Stimulated activated naive CD4-positive, alpha-beta T cell (primary cell): ENCODE results near the gene CORO2B.

Experiments used
- DNase-seq, 6 experiments: peaks; one replicate each; lab custom pipeline; 2025; lab: John Stamatoyannopoulos, UW

CORO2B gene

DNA sequence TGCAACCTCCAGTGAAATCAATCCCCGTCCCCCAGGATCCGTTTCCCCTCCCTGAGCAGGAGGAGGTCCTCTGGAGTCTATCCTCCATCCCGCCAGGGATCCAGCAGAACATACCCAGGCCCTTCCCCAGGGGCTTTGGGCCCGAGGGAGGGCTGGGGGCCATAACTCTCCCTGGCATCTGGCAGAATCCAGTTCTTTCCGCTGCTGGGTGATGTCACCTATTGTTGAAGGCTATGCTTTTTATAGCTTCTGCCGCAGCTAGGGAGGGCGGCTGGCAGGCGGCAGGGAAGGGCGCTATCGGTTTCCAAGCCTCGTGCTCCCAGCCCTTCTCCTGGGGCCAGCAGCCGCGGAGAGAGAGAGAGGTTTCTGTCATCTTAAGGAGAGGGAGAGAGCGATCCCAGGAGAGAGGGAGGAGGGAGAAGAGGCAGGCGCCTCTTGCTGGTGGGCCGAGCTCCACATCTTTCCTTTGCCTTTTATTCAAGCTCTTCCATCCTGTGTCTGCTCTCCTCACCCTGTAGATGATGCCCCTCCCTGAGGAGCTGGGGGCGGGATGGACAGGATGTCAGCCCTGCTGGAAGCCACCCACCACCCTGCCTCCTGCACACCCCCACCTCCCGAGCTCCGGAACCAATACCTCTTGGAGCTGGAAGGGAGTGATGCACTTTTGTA, 121.8 kb downstream of the CORO2B start:
- DNase-seq = no peak

- no peak for DNase-seq
Observed at GRCh38 chr15:68701886-68702285, 123.1 kb downstream of the CORO2B start.

- no peak for DNase-seq
Observed at GRCh38 chr15:68704496-68705021, 125.8 kb downstream of the CORO2B start.

DNA sequence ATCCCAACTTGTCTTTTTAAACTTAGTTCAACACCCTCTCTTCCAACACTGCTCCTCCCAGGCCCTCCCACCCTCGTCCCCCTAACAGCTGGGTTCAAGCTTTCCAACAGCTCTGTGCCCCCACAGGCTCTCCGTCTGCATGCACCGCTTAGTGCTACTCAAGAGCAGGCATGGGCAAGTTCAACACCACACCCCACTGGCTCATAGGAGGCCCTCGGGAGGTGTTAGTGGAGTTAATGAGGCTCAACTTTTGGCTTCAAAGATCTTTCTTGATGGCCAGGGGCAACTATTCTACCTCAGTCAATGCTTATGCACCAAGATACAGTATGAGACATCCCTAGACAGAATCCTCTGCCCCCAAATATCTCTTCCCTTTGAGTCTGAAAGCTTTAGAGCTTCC, 127.5 kb downstream of the CORO2B start:
- DNase-seq = no peak

GRCh38 chr15:68706931-68707330, 128.1 kb downstream of the CORO2B start:
- no peak for DNase-seq

GRCh38 chr15:68707386-68707785, 128.6 kb downstream of the CORO2B start:
- DNase-seq = no peak

DNA sequence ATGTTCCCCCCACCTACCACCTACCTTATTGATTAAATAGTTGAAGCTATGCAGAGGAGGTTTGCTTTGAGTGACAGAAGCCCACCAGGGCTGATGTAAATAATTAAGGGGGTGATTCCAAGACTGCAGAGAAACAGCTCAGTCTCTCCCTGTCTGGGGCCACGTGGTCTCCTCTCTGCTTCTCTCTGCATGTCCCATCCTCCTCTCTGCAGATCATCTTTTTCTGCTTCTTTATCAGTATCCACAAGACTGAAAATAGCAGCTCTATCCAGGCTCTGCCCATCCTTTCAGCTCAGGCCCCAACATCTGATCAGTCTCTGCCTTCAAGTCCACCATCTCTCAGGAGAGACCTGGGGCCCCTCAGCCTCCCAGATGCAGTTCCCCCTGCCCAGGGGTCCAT, 131.1 kb downstream of the CORO2B start:
- DNase-seq = no peak

GRCh38 chr15:68710536-68710935, 131.7 kb downstream of the CORO2B start:
- no peak for DNase-seq

- no peak for DNase-seq
Observed at GRCh38 chr15:68711406-68711805, 132.6 kb downstream of the CORO2B start.

- DNase-seq = no peak
Observed at GRCh38 chr15:68712886-68713285, 134.1 kb downstream of the CORO2B start.

DNA sequence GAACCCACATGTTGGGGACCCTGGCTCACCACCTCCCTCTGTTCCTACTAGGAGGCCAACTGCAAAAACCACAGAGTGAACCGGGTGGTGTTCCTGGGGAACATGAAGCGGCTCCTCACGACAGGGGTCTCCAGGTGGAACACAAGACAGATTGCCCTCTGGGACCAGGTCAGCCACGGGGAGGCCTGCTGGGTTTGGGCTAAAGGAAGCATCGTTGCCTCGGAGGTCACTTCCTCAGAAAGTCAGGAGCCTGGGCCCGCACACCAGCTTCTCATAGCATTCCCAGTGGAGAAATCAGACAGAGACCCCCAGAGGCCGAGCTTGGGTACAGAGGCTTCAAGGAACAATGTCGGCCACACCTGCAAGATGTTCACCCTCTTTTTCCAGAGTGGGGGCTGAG, 135.1 kb downstream of the CORO2B start:
- no peak for DNase-seq

GRCh38 chr15:68715111-68715510, 136.3 kb downstream of the CORO2B start:
- DNase-seq = no peak

GRCh38 chr15:68717951-68718350, 139.2 kb downstream of the CORO2B start:
- DNase-seq = no peak

DNA sequence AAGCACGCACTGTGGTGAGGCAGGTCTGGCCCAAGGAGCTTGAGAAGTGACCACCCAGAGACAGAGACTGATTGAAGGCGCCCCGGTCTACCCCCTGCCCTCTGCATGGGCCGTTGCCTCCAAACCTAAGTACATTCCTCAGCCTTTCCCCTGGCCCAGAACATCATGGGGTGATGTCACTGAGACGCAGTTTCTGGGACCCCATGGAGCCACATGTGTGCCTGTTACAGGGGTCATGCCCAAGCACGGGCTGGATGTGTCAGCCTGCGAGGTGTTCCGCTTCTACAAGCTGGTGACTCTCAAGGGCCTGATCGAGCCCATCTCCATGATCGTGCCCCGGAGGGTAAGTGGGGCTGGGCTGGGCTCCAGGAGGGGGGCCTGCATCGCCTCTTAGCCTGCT, 139.7 kb downstream of the CORO2B start:
- no peak for DNase-seq

- DNase-seq = no peak
Observed at GRCh38 chr15:68719051-68719450, 140.3 kb downstream of the CORO2B start.

GRCh38 chr15:68719672-68720071, 140.9 kb downstream of the CORO2B start:
- no peak for DNase-seq

- DNase-seq = no peak
Observed at GRCh38 chr15:68721886-68722285, 143.1 kb downstream of the CORO2B start.

DNA sequence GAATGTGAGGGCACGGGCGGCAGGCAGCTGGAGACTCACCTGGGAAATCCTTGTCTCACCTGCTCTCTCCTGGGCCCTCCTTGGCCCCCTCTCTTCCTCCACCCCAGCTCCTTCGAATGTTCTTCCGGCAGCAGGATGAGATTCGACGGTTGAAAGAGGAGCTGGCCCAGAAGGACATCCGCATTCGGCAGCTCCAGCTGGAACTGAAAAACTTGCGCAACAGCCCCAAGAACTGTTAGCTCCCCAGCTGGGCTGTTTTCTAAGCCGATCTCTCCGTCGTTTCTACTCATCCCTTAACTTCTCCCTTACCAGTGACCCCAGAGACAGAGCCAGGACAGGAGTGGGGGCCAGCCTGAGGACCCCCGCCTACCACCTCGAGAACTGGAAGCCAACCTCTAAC, 146.9 kb downstream of the CORO2B start:
- DNase-seq = no peak

DNA sequence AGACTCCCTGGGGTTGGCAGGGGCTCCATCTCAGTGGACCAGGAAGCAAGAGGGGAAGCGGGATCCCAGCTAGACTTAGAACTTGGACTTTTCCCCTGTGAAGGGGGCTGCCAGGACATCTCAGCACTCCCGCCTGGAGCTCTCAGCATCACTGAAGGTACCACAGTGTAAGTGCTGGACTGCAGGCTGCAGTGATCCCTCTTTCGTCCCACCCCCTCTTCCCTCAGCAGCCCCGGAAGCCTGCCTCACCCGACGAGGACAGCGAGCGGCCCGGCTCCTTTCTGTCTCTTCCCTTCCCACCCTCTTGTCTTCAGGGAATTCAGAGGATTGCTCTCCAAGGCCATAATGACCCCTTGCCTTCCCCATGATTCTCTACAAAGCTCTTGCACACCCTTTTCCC, 147.5 kb downstream of the CORO2B start:
- no peak for DNase-seq

DNA sequence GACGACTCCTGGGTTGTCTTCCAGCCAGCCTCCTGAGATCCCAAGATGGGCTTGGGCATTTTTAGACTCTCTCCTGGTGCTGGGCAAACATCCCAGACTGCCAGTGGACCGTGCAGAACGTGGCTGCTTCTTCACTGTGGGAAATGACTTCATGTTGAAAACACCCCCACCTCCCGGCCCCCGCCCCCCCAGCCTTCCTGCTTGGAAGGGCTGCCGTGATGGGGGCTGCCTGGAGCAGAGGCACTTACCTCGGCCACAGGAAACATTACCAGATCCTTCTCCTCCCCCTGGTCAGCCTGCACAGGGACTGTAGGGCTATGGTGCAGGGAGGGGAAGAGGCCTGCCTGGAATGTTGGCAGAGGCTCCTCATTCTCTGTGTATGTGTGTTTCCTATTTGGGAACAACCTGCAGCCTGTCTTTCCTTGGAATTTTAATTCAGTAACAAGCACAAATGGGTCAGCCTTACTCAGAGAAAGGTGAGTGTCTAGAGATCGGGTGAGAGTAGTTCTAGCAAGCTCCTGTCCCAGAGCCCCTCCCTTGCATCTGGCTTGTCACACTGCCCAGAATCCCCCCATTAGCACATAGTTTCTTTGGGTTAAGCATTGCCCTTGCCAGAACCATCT, 151.1 kb downstream of the CORO2B start:
- DNase-seq = no peak

DNA sequence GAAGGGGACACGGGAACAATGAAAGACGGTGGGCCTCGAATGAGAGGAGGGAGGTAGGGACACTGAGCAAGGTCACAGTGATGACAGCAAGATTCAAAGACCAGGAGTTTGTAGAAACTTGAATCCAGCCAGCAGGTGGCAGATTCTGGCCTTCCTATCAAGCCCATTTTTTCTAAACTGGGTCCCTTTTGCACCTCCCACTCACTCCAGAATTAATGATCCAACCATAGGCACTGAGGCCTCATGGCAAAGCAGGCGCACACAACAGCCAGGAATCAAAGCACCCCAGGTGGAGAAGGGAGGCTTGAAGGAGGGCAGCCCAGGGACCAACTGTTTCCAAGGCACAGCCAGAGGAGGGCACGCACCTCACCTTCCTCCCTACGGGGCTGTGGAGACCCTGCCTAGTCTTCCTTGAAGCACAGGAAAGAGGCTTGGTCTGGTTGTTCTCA, 151.7 kb downstream of the CORO2B start:
- DNase-seq = peak in 3 of 6 experiments; percentile 2 to 16 (median 12)

GRCh38 chr15:68730976-68731897, 152.4 kb downstream of the CORO2B start:
- DNase-seq = no peak

DNA sequence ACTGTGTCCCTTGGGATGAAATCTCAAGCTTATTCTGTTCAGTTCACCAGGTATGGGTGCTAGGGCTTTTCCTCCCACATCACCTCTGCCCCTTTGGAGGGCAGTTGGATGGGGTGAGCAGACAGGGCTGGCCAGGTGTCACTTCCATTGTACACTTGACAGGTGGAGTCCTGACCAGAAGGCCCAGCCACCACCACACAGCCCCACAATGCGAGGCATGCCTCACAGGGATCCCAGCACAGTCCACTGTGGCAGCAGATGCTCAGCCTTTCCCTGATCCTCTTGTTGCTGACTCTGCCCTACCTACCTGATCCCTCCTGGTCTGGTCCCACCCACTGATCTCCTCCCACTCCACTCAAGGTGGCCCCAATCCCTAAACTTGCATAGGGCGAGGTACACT, 153.7 kb downstream of the CORO2B start:
- no peak for DNase-seq
